H9 (cell line): ENCODE results near the gene DERL2. TPM values are rescaled to one million over a fixed set of nuclear protein-coding genes. Genes with fewer than 3 reads are reported as not detected.

Experiments
- DNase-seq: peaks from one replicate; pipeline ENCODE4 v3.0.0-alpha.2; 2017
- H2AFZ ChIP-seq: one replicate; pipeline ENCODE4 v1.6.1; 2013; ENCODE audit warnings: mild to moderate bottlenecking, low read length, control low read depth, moderate library complexity
- H2AK5ac ChIP-seq: 2 replicates; pipeline ENCODE4 v1.6.1; 2013; ENCODE audit warnings: low read length, control low read depth, mixed read lengths; ENCODE audit not compliant: insufficient read length
- H2BK120ac ChIP-seq: one replicate; pipeline ENCODE4 v1.6.1; 2013; ENCODE audit warnings: low read depth, mild to moderate bottlenecking, low read length, control low read depth, inconsistent platforms; ENCODE audit not compliant: poor library complexity, severe bottlenecking
- H2BK12ac ChIP-seq: 2 replicates; pipeline ENCODE4 v1.6.1; 2013; ENCODE audit warnings: low read length, control low read depth, mixed read lengths, low read depth; ENCODE audit not compliant: insufficient read length
- H2BK15ac ChIP-seq: 2 replicates; pipeline ENCODE4 v1.6.1; 2013; ENCODE audit warnings: low read depth, low read length, control low read depth
- H2BK20ac ChIP-seq: one replicate; pipeline ENCODE4 v1.6.1; 2013; ENCODE audit warnings: low read depth, mild to moderate bottlenecking, low read length, control low read depth, inconsistent platforms; ENCODE audit not compliant: poor library complexity, severe bottlenecking
- H2BK5ac ChIP-seq: 2 replicates; pipeline ENCODE4 v1.6.1; 2013; ENCODE audit warnings: low read length, control low read depth, mixed read lengths; ENCODE audit not compliant: insufficient read length
- H3K14ac ChIP-seq: 2 replicates; pipeline ENCODE4 v1.6.1; 2013; ENCODE audit warnings: low read length, control low read depth; ENCODE audit not compliant: insufficient read depth
- H3K18ac ChIP-seq: 2 replicates; pipeline ENCODE4 v1.6.1; 2013; ENCODE audit warnings: low read depth, mild to moderate bottlenecking, mixed read lengths, low read length, control low read depth; ENCODE audit not compliant: insufficient read length
- H3K23ac ChIP-seq: 2 replicates; pipeline ENCODE4 v1.6.1; 2013; ENCODE audit warnings: low read length, control low read depth, mixed read lengths, low read depth; ENCODE audit not compliant: insufficient read length
- H3K23me2 ChIP-seq: 2 replicates; pipeline ENCODE4 v1.6.1; 2013; ENCODE audit warnings: low read depth, mild to moderate bottlenecking, mixed read lengths, low read length, control low read depth; ENCODE audit not compliant: insufficient read length, poor library complexity, severe bottlenecking
- H3K27ac ChIP-seq: 2 replicates; pipeline ENCODE4 v1.5.1; 2013; ENCODE audit warnings: low read length, control low read depth, mixed read lengths, low read depth; ENCODE audit not compliant: insufficient read length
- H3K27me3 ChIP-seq: 2 replicates; pipeline ENCODE4 v1.6.1; 2013; ENCODE audit warnings: low read length, control low read depth, inconsistent platforms; ENCODE audit not compliant: insufficient read depth
- H3K4ac ChIP-seq: 2 replicates; pipeline ENCODE4 v1.6.1; 2013; ENCODE audit warnings: low read depth, mild to moderate bottlenecking, control low read depth, inconsistent platforms, low read length, moderate library complexity
- H3K4me1 ChIP-seq: 2 replicates; pipeline ENCODE4 v1.6.1; 2013; ENCODE audit warnings: low read length, control low read depth, inconsistent platforms; ENCODE audit not compliant: insufficient read depth
- H3K4me2 ChIP-seq: 2 replicates; pipeline ENCODE4 v1.6.1; 2013; ENCODE audit warnings: low read length, control low read depth, mixed read lengths; ENCODE audit not compliant: insufficient read length, insufficient read depth
- H3K56ac ChIP-seq: 2 replicates; pipeline ENCODE4 v1.6.1; 2013; ENCODE audit warnings: low read depth, mild to moderate bottlenecking, mixed read lengths, low read length, control low read depth; ENCODE audit not compliant: insufficient read length
- H3K79me1 ChIP-seq: 2 replicates; pipeline ENCODE4 v1.6.1; 2013; ENCODE audit warnings: low read depth, mild to moderate bottlenecking, moderate library complexity, low read length, control low read depth, inconsistent platforms; ENCODE audit not compliant: insufficient read depth, poor library complexity, severe bottlenecking
- H3K79me2 ChIP-seq: 2 replicates; pipeline ENCODE4 v1.6.1; 2013; ENCODE audit warnings: low read length, control low read depth, inconsistent platforms; ENCODE audit not compliant: insufficient read depth
- H3K9ac ChIP-seq: 2 replicates; pipeline ENCODE4 v1.6.1; 2013; ENCODE audit warnings: low read length, control low read depth, mixed read lengths; ENCODE audit not compliant: insufficient read length; ENCODE audit errors: extremely low read depth
- H3K9me3 ChIP-seq: one replicate; pipeline ENCODE4 v1.6.1; 2013; ENCODE audit warnings: low read depth, low read length, inconsistent platforms; ENCODE audit not compliant: control insufficient read depth
- H3T11ph ChIP-seq: one replicate; pipeline ENCODE4 v1.6.1; 2013; ENCODE audit warnings: mild to moderate bottlenecking, low read length, control low read depth, inconsistent platforms
- H4K20me1 ChIP-seq: one replicate; pipeline ENCODE4 v1.6.1; 2013; ENCODE audit not compliant: control insufficient read depth, insufficient read length, insufficient read depth
- H4K5ac ChIP-seq: 2 replicates; pipeline ENCODE4 v1.6.1; 2013; ENCODE audit warnings: low read depth, mild to moderate bottlenecking, mixed read lengths, low read length, control low read depth; ENCODE audit not compliant: insufficient read length
- H4K8ac ChIP-seq: replicated peaks from 2 replicates; pipeline ENCODE4 v1.6.1; 2013; ENCODE audit warnings: low read length, control low read depth, mixed read lengths, low read depth; ENCODE audit not compliant: insufficient read length
- H4K91ac ChIP-seq: 2 replicates; pipeline ENCODE4 v1.6.1; 2013; ENCODE audit warnings: low read depth, mild to moderate bottlenecking, moderate library complexity, mixed read lengths, low read length, control low read depth; ENCODE audit not compliant: insufficient read length
- H3K27ac Mint-ChIP-seq, 3 experiments: 2 replicates in 2 of 3; 3 replicates in 1 of 3; pipeline ENCODE4 v1.8.0; 2020 to 2021; ENCODE audit warnings: mixed read lengths in 3 of 3, mild to moderate bottlenecking in 1 of 3, moderate library complexity in 1 of 3
- H3K27me3 Mint-ChIP-seq: 2 replicates; pipeline ENCODE4 v1.8.0; 2021; ENCODE audit warnings: low read depth, mild to moderate bottlenecking, moderate library complexity, mixed read lengths
- H3K36me3 Mint-ChIP-seq, 3 experiments: 2 replicates in 2 of 3; 3 replicates in 1 of 3; pipeline ENCODE4 v1.8.0; 2020 to 2021; ENCODE audit warnings: low read depth in 3 of 3, mixed read lengths in 3 of 3; ENCODE audit not compliant: insufficient read depth in 1 of 3
- H3K4me1 Mint-ChIP-seq, 2 experiments: 2 replicates each; pipeline ENCODE4 v1.8.0; 2020; ENCODE audit warnings: mixed read lengths in 2 of 2
- H3K4me3 Mint-ChIP-seq, 2 experiments: 2 replicates in 1 of 2; 3 replicates in 1 of 2; pipeline ENCODE4 v1.8.0; 2020 to 2021; ENCODE audit warnings: mild to moderate bottlenecking in 2 of 2, mixed read lengths in 2 of 2, moderate library complexity in 1 of 2
- H3K9me3 Mint-ChIP-seq, 2 experiments: 2 replicates in 1 of 2; 3 replicates in 1 of 2; pipeline ENCODE4 v1.8.0; 2020; ENCODE audit warnings: mild to moderate bottlenecking in 2 of 2, mixed read lengths in 2 of 2, moderate library complexity in 1 of 2
- WGBS: extraction: QIAGEN DNeasy Blood & Tissue Kit; methylation state at CpG from one replicate; pipeline ENCODE4 v1.1.7; 2013; ENCODE audit warnings: missing lambda C conversion rate, low lambda C conversion rate, mixed read lengths; ENCODE audit not compliant: insufficient read length; ENCODE audit errors: extremely low coverage; 5-methylcytosine and 5-hydroxymethylcytosine counted together
- total RNA-seq: library from RNA; stranded (reverse); gene quantifications from 2 replicates; pipeline ENCODE4 v1.2.1, GENCODE V29; 2021
- TF ChIP-seq, protein P1 (sequence below): fragments of 200-600 bp; sonication (generic); conservative IDR thresholded peaks from 3 replicates; pipeline ENCODE4 v1.8.0; 2021; ENCODE audit warnings: antibody characterized with exemption, mild to moderate bottlenecking

The DERL2 gene
- total RNA-seq, 1 experiment from 2014 or later = 83.2 TPM

DNA sequence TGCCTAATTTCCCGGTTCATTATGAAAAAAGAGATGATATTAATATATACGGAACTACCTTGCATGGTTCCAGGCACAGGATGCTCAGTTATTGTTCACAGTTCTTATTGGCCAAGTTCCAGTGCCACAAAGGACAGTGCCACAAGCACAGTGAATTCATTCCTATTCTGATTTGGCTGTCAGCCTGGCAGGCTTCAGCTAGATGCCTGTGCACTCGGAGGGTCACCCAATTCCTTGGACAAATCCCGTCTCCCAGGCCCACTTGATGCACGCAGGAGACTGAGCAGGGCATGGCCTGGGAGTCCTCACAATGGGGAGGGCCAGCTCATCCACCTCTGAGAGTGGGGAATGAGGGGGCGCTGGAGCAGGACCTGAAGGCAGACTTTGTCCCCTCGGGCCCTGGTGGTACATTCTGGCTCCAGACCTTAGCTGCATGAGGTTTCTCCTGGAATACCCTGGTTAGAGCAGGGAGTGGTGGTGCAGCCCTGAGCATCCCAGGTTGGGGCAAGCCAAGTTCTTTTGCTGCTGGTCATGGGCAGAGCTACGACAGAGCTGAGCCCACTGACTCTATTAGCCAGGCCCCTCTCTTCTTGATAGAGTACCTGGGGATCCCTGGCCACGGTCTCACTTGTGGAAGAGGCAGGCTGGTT is 41.7 kb upstream of the DERL2 start:
- Histone ChIP-seq H3T11ph (no peak overlapping the region), H2AK5ac (no peak overlapping the region), H4K20me1 (no peaks in the 10 kb centered on the region), H3K27me3 (no peaks in the 10 kb centered on the region), H3K9me3 (no peaks in the 10 kb centered on the region), H4K91ac (no peak overlapping the region), H2BK20ac (no peak overlapping the region), H3K9ac (no peak overlapping the region), H3K79me2 (no peaks in the 10 kb centered on the region), H4K5ac (no peak overlapping the region), H3K56ac (no peak overlapping the region), H2AFZ (no peak overlapping the region), H3K4ac (no peak overlapping the region), H2BK5ac (no peak overlapping the region), H3K18ac (no peak overlapping the region), H3K23ac (no peak overlapping the region), H4K8ac (no peak overlapping the region), H3K23me2 (no peaks in the 10 kb centered on the region), H2BK12ac (no peak overlapping the region), H2BK15ac (no peak overlapping the region), H3K4me2 (no peak overlapping the region), H3K14ac (no peak overlapping the region), H3K4me1 (no peaks in the 10 kb centered on the region), H3K79me1 (no peaks in the 10 kb centered on the region), H3K27ac (no peak overlapping the region), H2BK120ac (no peak overlapping the region)
- no peak overlapping the region for H3K27ac Mint-ChIP-seq
- DNase-seq = no peak
- no peak overlapping the region for H3K4me3 Mint-ChIP-seq
- TF ChIP-seq, protein P1, sequence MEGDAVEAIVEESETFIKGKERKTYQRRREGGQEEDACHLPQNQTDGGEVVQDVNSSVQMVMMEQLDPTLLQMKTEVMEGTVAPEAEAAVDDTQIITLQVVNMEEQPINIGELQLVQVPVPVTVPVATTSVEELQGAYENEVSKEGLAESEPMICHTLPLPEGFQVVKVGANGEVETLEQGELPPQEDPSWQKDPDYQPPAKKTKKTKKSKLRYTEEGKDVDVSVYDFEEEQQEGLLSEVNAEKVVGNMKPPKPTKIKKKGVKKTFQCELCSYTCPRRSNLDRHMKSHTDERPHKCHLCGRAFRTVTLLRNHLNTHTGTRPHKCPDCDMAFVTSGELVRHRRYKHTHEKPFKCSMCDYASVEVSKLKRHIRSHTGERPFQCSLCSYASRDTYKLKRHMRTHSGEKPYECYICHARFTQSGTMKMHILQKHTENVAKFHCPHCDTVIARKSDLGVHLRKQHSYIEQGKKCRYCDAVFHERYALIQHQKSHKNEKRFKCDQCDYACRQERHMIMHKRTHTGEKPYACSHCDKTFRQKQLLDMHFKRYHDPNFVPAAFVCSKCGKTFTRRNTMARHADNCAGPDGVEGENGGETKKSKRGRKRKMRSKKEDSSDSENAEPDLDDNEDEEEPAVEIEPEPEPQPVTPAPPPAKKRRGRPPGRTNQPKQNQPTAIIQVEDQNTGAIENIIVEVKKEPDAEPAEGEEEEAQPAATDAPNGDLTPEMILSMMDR = no peak
- H3K9me3 Mint-ChIP-seq = no peaks in the 10 kb centered on the region
- peaks cover 4% of the 10 kb centered on the region for H3K27me3 Mint-ChIP-seq
- no CpG with 5 or more reads among the region's 9 CpGs for WGBS
- H3K4me1 Mint-ChIP-seq = no peaks in the 10 kb centered on the region
- H3K36me3 Mint-ChIP-seq = no peaks in the 10 kb centered on the region
